Esophagus mucosa (tissue), 1 donor: ENCODE results near the gene CKM. TPM values are rescaled to one million over a fixed set of nuclear protein-coding genes. Genes with fewer than 3 reads are reported as not detected.
"Not testable (repeated sequence)": the region's sequence is repeated elsewhere in the genome, so short reads cannot be mapped to it uniquely, and the experiment has no call there.

Source experiments
- ATAC-seq: fragments of 200-7000 bp; cut with Tn5 transposase; one replicate; pipeline ENCODE4 v1.9.1; 2020
- total RNA-seq: library from RNA; stranded (reverse); gene quantifications from one replicate; pipeline ENCODE4 v1.2.4, GENCODE V29; 2023
- donor health status: DM: yes; HTN: yes; CAD: no.

The CKM gene
- total RNA-seq, 1 donor from 2014 or later, result 0.96 TPM

DNA sequence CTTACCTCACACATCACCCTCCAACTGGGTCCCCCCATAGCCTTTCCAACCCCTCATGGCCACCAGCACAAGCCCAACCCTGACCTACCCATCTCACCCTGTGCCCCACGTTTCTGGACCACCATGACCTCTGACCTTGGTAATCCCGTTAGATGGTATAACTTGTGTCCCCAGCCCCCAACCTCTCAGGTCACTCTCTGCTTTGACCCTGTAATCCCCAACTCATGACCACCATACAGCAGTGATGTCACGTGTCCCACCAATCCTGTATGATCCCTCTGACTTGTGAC lies 26.4 kb upstream of the CKM start:
- no peak for ATAC-seq

DNA sequence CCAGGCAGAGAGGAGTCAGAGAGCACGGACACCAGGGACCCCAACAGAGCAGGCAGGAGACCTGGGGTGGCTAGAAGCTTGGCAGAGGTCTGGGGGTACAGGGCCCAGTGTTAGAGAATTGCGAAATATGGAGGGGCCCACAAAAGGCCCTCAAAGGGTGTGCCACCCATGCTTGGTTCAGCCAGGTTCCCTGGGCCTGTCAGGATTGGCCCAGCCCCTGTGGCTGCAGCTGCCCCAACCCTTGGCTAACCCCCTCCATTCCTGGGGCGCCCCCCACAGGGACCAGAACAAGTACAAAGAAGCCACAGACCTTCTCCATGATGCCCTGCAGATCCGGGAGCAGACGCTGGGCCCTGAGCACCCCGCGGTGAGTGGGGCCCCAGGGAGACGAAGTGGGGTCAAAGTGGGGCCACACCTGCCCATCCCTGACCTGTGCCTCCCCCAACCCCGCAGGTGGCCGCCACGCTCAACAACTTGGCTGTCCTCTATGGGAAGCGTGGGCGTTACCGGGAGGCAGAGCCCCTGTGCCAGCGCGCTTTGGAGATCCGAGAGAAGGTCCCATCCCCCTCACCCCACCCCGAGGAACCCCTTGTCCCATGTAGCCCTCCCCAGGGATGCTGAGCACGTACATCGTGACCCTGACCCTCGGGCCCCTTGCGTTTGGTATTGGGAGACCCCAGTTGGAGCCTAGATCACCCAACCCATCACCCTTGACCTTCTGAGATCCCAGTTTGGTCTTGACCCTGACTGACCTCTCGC lies 25.9 kb upstream of the CKM start:
- ATAC-seq, result no peak

DNA sequence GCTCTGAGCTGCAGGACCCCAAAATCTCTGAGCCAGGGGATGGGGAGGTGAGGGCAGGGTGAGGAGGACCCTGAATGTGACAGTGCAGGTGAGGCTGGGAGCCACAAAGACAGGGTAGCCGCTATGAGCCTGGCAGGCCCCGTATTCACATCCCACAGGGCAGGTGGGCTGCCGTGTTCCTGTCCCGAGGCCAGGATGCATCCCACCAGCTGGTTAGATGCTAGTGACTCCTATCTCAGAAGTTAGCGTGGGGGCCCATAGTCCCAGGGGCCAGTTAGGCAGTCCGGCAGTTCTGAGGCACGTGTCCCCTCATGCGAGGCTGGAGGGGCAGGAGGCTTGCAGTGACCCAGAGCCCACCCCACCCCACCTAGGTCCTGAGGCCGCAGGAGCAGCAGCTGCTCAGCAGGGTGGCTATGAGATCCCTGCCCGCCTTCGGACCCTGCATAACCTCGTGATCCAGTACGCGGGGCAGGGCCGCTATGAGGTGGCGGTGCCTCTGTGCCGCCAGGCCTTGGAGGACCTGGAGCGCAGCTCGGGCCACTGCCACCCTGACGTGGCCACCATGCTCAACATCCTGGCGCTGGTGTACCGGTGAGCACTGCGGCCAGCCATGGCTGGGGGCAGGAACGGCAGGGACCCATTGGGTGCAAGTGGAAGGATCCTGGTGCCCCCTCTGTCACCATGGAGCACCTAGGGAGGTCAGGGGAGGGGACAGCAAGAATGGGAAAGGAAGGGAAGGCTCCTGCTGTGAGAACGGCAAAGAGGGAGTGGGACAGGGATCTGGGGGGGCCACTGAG lies 25.1 kb upstream of the CKM start:
- no peak for ATAC-seq

DNA sequence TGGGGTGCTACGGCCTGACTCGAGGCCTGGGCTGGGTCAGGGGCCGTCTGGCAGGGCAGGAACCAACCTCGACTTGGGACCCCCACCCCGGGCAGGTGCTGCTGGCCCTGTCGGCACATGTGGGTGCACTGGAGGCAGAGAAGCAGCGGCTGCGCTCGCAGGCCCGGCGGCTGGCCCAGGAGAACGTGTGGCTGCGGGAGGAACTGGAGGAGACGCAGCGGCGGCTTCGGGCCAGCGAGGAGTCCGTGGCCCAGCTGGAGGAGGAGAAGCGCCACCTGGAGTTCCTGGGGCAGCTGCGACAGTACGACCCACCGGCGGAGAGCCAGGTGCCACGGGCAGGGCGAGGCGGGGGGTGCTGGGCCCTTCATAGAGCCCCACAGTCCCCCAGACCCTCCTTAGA lies 23.8 kb upstream of the CKM start:
- no peak for ATAC-seq

DNA sequence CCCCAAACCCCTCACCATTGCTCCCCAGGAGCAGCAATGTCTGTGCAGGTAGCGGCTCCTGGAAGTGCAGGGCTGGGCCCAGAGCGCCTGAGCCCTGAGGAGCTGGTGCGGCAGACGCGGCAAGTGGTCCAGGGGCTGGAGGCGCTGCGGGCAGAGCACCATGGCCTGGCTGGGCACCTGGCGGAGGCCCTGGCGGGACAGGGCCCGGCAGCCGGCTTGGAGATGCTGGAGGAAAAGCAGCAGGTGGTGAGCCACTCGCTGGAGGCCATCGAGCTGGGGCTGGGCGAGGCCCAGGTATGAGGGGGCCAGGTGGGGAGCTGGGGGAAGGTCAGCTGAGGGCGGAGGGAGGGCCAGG lies 22.8 kb upstream of the CKM start:
- no peak for ATAC-seq

DNA sequence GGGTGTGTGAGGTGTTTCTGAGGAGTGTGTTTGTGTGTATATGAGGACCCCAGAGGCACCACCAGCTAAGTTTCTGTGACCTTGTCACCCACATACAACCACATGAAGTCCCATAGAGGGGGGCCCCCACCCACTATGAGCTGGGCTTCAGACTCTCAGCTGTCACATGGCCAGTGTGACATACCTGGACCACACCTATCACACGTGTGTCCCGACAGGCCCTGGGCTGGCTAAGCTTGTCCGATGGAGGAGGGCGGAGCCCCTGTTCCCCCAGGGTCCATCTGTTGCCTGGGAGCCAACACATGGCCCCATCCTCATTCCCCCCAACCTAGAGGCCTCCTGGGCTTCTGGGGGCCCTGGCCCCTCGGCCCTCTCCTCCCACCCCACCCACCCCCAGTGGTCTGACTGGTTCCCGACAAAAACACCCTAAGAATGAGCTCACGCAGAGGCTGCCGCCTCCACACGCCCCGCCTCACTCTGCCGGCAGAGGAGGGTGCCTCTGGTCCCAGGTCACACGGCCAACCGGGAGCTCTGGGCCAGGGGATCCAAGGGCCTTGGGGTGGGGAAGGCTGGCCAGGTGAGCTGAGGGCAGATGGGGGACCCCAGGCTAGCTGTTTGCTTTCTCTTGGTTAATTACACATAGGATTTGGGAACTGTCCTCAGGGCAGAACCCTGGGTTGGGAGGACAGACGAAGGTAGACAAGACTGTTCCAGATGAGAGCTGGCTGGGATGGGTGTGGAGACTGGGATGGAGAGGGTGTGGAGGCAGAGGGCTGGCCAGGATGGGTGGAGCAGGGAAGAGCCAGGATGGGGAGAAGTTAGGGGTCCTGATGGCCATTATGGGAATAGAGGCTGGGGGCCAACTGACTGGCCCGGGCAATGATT lies 22.2 kb upstream of the CKM start:
- peak; percentile 73 for ATAC-seq

DNA sequence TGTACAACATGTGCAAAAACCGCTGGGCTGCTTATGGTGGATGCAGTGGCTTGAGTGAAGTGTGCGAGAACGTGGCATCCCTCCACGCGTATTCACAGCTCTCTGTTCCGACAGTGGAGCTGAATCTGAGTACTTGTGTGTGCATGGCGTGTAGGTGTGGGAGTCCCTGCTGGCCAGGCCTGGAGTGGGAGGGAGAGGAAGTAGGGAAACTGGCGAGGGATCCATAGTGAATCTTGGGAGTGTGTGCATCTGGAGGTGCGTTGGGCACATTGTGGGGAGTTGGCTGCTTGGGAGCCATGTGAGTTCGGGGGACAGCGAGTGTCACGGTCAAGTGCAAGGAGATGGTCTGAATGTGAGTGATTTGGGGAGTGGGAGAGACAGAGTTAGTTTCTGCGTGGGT lies 20.2 kb upstream of the CKM start:
- ATAC-seq, result no peak

DNA sequence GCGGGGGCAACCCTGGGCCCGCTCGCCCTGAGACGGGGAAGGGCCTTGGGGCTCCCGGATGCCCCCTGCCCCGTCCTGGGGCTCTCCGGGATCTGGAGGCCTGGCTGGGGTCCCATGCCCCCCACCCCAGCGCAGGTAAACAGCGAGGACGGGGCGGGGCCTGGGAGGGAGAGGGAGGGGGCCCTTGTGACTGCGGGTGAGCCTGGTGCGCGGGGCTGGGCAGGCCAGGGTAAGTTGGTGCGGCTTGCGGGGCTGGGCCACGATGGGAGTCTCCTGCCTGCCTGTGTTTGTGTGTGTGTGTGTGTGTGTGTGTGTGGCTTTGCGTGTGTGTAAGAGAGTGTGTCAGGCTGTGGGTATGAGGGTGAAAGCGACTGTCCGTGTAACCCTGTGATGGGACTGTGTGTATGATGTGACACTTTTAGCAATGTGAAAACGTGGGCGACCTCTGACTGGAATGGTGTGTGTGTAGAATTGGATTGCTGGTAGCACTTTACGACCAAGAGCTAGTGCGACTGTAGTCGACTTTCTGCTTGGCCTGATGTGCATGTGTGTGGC lies 18.3 kb upstream of the CKM start:
- peak; percentile 40 for ATAC-seq

DNA sequence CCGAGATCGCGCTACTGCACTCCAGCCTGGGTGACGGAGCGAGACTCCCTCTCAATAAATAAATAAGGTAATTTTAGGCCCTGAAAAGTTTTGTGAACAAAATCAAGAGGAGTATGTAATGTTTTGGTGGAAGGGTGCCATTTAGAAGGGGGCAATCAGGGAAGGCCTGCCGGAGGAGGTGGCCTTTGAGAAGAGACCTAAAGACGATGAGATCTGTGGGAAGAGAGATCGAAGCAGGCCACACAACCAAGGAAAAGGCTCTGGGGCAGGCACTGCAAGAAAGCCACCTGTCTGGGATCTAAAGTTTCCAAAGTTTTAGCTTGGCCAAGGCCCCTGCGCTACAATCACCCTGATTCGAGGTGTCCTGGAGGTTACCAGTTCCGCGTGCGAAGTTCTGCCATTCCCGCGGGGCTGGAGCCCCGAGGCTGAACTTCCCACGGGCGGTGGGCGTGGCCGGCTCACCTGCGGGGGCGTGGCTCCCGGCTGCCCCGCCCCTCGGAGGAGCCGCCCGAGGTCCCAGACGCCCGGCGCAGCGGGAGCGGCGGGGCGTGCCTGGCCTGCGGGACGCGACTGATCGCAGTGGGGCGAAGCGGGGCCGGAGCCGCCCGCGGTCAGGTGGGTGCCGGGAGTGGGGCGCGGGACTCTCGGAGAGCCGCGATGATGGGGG lies 17.7 kb upstream of the CKM start, which contains the start of gene KLC3:
TSS of gene KLC3 (plus strand) at position 519 of the 667 bp plus-strand sequence. CDS start 4,792 bp downstream, outside the sequence.
- peak; percentile 63 for ATAC-seq

DNA sequence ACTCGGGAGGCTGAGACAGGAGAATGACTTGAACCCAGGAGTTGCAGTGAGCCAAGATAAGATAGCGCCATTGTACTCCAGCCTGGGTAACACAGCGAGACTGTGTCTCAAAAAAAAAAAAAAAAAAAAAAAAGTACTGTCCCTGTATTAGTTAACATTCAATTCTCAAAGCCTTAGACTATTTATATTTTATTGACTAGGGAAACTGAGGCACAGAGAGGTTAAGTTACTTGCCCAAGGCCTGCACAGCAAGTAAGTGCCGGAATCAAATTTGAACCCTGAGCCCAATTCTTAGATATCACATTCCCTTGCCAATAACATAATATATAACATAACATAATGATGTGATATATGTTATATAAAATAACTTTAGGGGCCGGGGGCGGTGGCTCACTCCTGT lies 17.0 kb upstream of the CKM start:
- ATAC-seq, result no peak

DNA sequence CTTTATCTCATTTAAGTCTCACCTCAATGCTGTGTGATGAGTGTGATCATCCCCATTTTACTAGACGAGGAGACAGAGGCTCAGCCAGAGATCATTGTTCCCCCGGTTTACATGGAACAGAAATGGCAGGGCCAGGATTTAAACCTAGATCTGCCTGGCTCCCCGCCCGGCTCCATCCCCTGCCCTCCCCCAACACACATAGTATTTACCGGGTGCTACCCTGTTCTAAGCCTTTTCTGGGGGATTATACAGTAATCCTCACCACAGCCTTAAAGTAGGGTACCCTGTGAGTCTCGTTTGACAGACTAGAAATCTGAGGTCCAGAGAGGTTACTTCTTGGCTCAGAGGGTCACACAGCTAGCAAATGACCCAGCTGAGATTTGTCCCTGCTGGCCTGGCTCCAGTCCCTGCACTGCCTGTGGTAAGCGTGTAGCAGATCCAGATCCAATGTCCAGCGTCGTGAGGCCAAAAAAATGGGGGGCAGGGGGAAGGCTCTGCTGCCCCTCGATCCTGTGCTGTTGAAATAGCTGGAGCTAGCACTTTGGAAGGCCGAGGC lies 14.1 kb upstream of the CKM start:
- ATAC-seq, result no peak

DNA sequence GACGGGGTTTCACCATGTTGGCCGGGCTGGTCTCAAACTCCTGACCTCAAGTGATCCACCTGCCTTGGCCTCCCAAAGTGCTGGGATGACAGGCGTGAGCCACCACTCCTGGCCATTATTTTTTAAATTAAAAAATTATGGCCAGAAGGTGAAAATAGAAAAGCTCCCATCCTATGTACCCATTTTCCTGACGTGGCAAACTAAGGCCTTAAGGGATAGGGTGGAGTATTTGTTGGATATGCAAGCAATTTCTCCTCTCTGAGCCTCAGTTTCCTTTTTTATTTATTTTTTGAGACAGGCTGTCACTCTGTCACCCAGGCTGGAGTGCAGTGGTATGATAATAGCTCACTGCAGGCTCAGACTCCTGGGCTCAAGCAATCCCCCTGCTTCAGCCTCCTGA lies 12.2 kb upstream of the CKM start:
- not testable (repeated sequence) for ATAC-seq

DNA sequence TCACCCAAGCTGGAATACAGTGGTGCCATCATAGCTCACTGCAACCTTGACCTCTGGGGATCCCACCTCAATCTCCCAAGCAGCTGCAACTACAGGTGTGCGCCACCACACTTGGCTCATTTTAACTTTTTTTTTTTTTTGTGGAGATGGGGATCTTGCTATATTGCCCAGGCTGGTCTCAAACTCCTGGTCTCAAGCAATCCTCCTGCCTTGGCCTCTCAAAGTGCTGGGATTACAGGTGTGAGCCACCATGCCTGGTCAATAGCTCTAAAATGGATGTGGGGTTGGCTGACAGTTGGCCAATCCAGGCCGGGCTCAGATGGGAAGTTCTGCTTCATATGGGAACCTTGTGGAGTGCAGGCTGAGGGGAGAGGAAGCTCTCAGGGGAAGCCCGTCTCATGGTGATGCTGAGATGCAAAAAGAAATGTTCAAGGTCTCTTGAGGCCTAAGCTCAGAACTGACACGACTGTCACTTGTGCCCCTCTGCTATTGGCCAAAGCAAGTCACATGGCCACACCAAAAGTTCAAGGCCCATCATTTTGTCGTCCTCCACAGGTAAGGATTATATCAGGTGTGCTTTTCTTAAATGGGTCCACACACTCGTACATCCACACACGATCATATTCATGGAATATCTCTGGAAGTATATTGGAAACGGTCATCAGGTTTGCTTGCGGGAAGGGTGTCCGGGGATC lies 11.1 kb upstream of the CKM start:
- no peak for ATAC-seq

DNA sequence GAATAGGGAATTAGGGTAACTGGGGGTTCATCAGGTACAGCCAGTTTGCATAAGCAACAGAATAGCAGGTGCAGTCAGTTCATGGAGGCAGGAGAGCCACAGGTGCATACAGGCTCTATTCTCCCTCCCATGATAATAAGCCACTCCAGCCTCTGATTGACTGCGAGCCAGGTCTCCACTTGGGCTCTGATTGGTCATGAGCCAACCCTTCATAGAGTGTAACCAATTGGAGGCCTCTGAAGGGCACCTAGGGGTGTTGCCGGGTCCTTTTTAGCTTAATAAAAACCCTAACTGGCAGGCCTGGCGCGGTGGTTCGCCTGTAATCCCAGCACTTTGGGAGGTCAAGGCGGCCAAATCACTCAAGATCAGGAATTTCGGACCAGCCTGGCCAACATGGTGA lies 8.7 kb upstream of the CKM start:
- no peak for ATAC-seq

DNA sequence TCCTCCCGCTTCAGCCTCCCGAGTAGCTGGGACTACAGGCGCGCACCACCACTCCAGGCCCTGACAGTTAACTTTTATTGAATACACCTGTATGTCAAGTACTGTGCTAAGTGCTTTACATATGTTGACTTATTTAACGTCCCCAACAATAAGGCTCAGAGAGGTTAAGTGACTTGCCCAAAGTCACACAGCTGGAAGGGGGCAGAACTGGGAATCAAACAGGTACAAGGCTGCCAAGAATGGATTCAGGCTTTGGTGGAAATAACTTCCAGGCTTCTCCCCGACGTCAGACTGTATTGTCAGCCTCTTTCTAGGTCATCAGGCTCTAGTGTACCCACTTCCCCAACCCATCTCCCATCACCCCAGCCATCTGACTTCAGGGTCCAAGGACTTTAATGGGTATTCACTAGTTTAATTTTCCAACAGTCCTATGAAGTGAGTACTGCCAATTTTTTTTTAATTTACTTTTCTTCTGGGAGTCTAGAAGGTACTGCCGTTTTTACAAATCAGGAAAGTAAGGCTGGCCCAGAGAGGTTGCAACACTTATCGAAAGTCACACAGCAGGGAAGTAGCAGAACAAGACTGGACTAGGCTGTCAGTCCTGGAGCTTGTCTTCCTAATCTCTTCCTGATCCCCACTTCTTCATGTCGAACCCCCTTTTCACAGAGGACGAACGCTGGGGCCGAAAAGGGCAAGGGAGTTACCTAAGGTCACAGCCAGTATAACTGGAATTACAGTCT lies 4.9 kb upstream of the CKM start:
- peak; percentile 4 for ATAC-seq

DNA sequence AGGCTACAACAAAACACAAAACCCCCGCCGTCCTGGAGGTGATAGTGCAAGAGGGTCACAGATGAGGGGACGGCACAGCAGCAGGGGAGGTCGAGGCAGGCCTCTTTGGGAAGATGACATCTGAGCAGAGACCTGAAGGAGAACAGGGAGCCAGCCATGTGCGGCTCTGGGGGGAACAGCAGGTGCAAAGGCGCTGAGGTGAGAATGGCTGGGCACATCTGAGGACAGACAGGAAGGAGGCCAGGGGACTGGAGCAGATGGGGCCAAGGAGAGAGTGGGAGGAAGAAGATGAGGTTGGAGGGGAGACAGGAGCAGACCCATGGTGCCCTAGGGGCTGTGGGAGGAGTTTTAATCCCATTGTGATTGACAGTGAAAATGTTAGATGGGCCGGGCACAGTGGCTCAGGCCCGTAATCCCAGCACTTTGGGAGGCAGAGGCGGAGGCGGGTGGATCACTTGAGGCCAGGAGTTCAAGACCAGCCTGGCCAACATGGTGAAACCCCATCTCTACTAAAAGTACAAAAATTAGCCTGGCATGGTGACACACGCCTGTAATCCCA lies 1.8 kb upstream of the CKM start:
- no peak for ATAC-seq

DNA sequence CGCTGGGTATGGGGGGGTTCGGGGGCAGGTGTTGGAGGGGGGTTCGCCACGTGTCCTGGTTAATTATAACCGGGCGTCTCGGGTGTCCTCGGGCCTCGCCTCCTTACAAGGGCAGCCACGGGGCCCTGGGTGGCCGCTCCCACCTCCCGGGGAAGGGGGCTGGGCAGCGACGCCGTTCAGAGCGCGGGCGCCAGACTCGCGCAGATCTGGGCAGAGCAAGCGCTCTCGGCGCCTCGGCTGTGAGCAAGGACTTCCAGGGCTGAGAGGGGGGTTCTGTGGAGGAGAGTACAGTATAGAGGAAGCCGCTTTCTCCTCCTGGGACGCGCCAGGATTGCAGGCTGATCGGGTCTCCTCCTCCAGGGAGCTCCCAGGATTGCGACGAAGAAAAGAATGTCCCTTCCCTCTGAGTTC lies 1.0 kb upstream of the CKM start:
- ATAC-seq, result no peak

DNA sequence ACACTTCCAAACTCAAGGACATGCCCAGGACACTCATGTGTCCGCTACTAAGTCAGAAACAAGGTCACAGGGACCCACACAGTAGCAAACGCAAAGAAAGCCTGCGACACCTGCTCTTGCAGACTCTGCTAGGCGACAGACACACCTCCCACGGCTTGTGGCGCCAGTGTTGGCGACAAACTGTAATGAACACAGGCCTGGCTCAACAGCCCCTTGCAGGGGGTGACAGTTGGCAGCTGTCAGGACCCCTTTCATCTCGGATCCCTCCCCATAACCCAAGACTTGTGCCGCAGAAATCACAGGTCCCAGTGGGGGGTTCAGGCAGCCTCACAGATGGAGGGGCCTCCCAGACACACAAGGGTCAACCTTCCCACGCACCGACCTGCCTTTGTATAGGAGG lies 364 bp downstream of the CKM start:
- no peak for ATAC-seq

DNA sequence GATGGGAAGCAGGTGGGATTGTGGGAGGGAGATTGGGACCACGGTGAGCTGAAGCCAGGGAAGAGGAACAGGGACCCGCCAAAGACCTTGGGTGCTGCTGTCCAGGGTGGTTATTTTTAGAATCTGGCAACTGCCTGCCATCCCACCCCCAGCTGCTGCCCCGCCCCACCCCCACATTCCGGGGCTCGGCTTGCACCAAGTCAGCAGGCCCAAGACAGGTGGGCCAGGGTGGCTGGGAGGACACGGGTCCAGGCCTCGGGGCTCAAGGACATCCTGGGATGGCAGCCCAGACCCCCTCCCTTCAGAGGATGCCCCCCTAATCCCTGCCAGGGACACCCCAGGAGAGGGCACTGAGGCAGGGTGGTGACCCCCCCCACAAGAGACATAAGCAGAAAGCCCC lies 827 bp downstream of the CKM start:
- no peak for ATAC-seq

DNA sequence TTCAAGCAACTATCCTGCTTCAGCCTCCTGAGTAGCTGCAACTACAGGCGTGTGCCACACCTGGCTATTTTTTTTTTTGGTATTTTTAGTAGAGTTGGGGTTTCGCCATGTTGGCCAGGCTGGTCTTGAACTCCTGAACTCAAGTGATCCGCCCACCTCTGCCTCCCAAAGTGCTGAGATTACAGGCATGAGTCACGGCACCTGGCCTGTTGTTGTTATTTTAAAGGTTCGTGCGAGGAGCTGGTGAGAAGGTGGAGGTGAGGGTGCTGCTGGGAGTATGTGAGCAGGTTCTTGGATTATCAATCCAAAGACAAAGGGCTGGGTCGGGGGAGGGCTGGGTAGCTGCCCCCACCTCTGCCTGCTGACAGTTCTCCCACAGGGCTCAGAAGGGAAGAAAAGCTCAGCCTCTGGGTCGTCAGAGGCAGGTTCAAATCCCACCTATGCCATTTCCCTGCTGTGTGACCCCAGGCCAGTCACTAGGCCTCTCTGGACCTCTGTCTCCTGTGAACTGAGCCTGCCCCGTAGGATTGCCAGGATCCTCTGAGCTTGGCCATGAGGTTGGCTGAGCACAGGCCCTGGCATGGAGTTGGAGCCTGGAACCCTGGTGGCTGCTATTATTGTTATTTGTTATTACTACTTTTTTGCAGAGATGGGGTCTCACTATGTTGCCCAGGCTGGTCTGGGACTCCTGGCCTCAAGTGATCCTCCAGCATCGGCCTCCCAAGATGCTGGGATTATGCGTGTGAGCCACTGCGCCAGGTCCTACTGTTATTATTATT lies 1.5 kb downstream of the CKM start:
- ATAC-seq, result no peak
